Measurements from ENCODE around the gene SUFU. TPM values are rescaled to one million over a fixed set of nuclear protein-coding genes. Genes with fewer than 3 reads are reported as not detected.
A peak's percentile ranks its signal among the peaks of the same experiment; 100 is the strongest.

SUFU gene
- total and polyA plus RNA-seq, 2 of the 13 experiments (the other 11 are each of a cell fraction or from before 2014, with no cell fraction given) = 2.9 to 5.5 TPM

- FAIRE-seq (no peak), ATAC-seq (peak; percentile 11), DNase-seq (ENCODE audit: low spot score) (peak; percentile 50)
- intact Hi-C loops (cut with micrococcal nuclease; ENCODE audit: unreplicated experiment) = loop anchor here (2.0 kb wide), 2 partner anchors 46 to 72 kb away; partner anchors contain the start of genes ARL3 and SFXN2
- ChIA-PET CTCF (ENCODE audit: low intra/inter-chr PET ratio, low total read pairs) (no interaction called here), POLR2A (interaction anchor here (1.2 to 4.7 kb wide), 12 partner anchors 9 to 139 kb away, joined by 3 to 121 read pairs (median 14); partner anchors contain the start of genes ACTR1A, ARL3, SFXN2 and SUFU)
- peak overlapping the region; percentile 70 for H3K4me2 ChIP-seq (ENCODE audit: low read depth, low read length)
- H4K20me1 ChIP-seq (ENCODE audit: insufficient read depth, low read length) = peaks cover 23% of the 10 kb centered on the region
- BruUV-seq (replicated peaks) = TSS peak; percentile 75
- peaks cover 36% of the 10 kb centered on the region for H3K79me2 ChIP-seq (ENCODE audit: insufficient read depth, low read length)
- H3K9ac ChIP-seq (ENCODE audit: insufficient read depth, low read depth, low read length) = peak overlapping the region; percentile 90
- peak overlapping the region; percentile 69 to 82 (median 78) for H3K4me3 ChIP-seq (replicated peaks in 1 of 3; ENCODE audit: insufficient read depth in 1 of 3, low read depth in 2 of 3, low read length in 3 of 3)
- WGBS (ENCODE audit: low lambda C conversion rate) = 0% methylated on average over 31 of the region's 45 CpGs
- no peaks in the 10 kb centered on the region; a peak in 1 of 5 replicates for H3K27me3 ChIP-seq (ENCODE audit: control insufficient read depth in 1 of 2, insufficient read depth in 2 of 2, low read length in 2 of 2)
- peaks cover 24% of the 10 kb centered on the region for H3K4me1 ChIP-seq (ENCODE audit: insufficient read depth, low read length)
- in situ Hi-C loops (cut with HindIII; ENCODE audit: extremely low pct_ligation_motif_present, low pct_unique_long_range_greater_than_20kb) = no loop called here
- H2AFZ ChIP-seq (ENCODE audit: low read length) = no peak overlapping the region
- no peaks in the 10 kb centered on the region for H3K9me3 ChIP-seq (ENCODE audit: low read length)
- H3K27ac ChIP-seq (ENCODE audit: extremely low read length, insufficient read depth, low read length) = peak overlapping the region; percentile 95
- H3K36me3 ChIP-seq (replicated peaks in 1 of 2; ENCODE audit: control insufficient read depth in 1 of 2, insufficient read depth in 2 of 2, low read length in 2 of 2) = peaks cover 4 to 9% of the 10 kb centered on the region in 2 experiments; a peak in 3 of 5 replicates
- no peak for TF ChIP-seq ZFP91 (CRISPR knock-in tag; IDR thresholded peaks at IDR 0.05; ENCODE audit: borderline replicate concordance)
- TF ChIP-seq, protein P1, sequence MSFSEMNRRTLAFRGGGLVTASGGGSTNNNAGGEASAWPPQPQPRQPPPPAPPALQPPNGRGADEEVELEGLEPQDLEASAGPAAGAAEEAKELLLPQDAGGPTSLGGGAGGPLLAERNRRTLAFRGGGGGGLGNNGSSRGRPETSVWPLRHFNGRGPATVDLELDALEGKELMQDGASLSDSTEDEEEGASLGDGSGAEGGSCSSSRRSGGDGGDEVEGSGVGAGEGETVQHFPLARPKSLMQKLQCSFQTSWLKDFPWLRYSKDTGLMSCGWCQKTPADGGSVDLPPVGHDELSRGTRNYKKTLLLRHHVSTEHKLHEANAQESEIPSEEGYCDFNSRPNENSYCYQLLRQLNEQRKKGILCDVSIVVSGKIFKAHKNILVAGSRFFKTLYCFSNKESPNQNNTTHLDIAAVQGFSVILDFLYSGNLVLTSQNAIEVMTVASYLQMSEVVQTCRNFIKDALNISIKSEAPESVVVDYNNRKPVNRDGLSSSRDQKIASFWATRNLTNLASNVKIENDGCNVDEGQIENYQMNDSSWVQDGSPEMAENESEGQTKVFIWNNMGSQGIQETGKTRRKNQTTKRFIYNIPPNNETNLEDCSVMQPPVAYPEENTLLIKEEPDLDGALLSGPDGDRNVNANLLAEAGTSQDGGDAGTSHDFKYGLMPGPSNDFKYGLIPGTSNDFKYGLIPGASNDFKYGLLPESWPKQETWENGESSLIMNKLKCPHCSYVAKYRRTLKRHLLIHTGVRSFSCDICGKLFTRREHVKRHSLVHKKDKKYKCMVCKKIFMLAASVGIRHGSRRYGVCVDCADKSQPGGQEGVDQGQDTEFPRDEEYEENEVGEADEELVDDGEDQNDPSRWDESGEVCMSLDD (CRISPR knock-in tag; IDR thresholded peaks at IDR 0.05; ENCODE audit: borderline replicate concordance) = no peak
- TF ChIP-seq NRL (CRISPR knock-in tag; IDR thresholded peaks at IDR 0.05; ENCODE audit: borderline replicate concordance) = no peak
- no peak for TF ChIP-seq RELA (CRISPR knock-in tag; IDR thresholded peaks at IDR 0.05)
- no peak for TF ChIP-seq DNMT3B (CRISPR knock-in tag; conservative IDR thresholded peaks at IDR 0.05)
- TF ChIP-seq, protein P2, sequence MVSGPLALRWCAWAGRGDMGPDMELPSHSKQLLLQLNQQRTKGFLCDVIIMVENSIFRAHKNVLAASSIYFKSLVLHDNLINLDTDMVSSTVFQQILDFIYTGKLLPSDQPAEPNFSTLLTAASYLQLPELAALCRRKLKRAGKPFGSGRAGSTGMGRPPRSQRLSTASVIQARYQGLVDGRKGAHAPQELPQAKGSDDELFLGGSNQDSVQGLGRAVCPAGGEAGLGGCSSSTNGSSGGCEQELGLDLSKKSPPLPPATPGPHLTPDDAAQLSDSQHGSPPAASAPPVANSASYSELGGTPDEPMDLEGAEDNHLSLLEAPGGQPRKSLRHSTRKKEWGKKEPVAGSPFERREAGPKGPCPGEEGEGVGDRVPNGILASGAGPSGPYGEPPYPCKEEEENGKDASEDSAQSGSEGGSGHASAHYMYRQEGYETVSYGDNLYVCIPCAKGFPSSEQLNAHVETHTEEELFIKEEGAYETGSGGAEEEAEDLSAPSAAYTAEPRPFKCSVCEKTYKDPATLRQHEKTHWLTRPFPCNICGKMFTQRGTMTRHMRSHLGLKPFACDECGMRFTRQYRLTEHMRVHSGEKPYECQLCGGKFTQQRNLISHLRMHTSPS (CRISPR knock-in tag; IDR thresholded peaks at IDR 0.05; ENCODE audit: low read depth) = no peak
- TF ChIP-seq REPIN1 (CRISPR knock-in tag; IDR thresholded peaks at IDR 0.05; ENCODE audit: borderline replicate concordance, low read depth) = no peak
- TF ChIP-seq SCMH1 (CRISPR knock-in tag; IDR thresholded peaks at IDR 0.05; ENCODE audit: borderline replicate concordance) = no peak
- TF ChIP-seq ZNF34 (CRISPR knock-in tag; IDR thresholded peaks at IDR 0.05; ENCODE audit: borderline replicate concordance) = no peak
- peak; percentile 37; the same call in 1 of the 2 replicates for TF ChIP-seq HOXA3 (CRISPR knock-in tag; IDR thresholded peaks at IDR 0.05)
- TF ChIP-seq ZNF460 (CRISPR knock-in tag; IDR thresholded peaks at IDR 0.05; ENCODE audit: borderline replicate concordance) = no peak
- TF ChIP-seq, protein P3, sequence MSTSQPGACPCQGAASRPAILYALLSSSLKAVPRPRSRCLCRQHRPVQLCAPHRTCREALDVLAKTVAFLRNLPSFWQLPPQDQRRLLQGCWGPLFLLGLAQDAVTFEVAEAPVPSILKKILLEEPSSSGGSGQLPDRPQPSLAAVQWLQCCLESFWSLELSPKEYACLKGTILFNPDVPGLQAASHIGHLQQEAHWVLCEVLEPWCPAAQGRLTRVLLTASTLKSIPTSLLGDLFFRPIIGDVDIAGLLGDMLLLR (CRISPR knock-in tag; IDR thresholded peaks at IDR 0.05) = no peak
- TF ChIP-seq SALL1 (CRISPR knock-in tag; IDR thresholded peaks at IDR 0.05) = peak; percentile 47; the same call in 1 of the 2 replicates
- TF ChIP-seq ZBTB42 (CRISPR knock-in tag; IDR thresholded peaks at IDR 0.05) = no peak
- no peak for TF ChIP-seq JUN (CRISPR knock-in tag; IDR thresholded peaks at IDR 0.05)
- TF ChIP-seq PHF21A (CRISPR knock-in tag; IDR thresholded peaks at IDR 0.05) = no peak
- TF ChIP-seq ZMYM3 (CRISPR knock-in tag; IDR thresholded peaks at IDR 0.05) = no peak
- no peak for TF ChIP-seq EEA1 (CRISPR knock-in tag; IDR thresholded peaks at IDR 0.05; ENCODE audit: borderline replicate concordance)
Observed at GRCh38 chr10:102642736-102643335, 139.1 kb downstream of the SUFU start.

All from HepG2 (cell line).